ENCODE results near the gene ALK. TPM values are rescaled to one million over a fixed set of nuclear protein-coding genes. Genes with fewer than 3 reads are reported as not detected.

ALK gene
- total RNA-seq, 1 experiment from 2014 or later = 14.7 TPM

DNA sequence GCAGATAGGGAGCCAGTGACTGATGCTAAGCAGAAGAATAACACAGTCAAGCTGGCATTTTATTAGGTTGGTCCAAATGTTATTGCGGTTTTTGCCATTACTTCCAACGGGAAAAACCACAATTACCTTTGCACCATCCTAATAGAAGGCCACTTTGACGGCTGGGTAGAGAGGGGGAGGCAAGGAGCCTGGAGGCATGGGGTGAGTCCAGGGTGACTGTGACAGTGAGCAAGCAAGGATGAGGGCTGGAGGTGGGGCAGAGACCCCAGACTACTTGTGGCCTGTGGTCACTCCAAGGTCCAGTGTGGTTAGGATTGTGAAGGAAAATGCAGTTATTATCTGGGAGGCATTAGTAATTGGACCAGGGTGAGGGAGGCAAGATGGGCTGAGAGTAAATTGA lies 416.6 kb downstream of the ALK start:
- TF ChIP-seq, protein P1, sequence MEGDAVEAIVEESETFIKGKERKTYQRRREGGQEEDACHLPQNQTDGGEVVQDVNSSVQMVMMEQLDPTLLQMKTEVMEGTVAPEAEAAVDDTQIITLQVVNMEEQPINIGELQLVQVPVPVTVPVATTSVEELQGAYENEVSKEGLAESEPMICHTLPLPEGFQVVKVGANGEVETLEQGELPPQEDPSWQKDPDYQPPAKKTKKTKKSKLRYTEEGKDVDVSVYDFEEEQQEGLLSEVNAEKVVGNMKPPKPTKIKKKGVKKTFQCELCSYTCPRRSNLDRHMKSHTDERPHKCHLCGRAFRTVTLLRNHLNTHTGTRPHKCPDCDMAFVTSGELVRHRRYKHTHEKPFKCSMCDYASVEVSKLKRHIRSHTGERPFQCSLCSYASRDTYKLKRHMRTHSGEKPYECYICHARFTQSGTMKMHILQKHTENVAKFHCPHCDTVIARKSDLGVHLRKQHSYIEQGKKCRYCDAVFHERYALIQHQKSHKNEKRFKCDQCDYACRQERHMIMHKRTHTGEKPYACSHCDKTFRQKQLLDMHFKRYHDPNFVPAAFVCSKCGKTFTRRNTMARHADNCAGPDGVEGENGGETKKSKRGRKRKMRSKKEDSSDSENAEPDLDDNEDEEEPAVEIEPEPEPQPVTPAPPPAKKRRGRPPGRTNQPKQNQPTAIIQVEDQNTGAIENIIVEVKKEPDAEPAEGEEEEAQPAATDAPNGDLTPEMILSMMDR (conservative IDR thresholded peaks at IDR 0.05; ENCODE audit: low read depth, low read length) = no peak
- no TSS peak for BruUV-seq (replicated peaks)
- POLR2A ChIA-PET (ENCODE audit: low non-redundant PET) = no interaction called here
- Histone ChIP-seq H3K36me3 (ENCODE audit: insufficient read depth, low read length, poor library complexity, severe bottlenecking) (no peaks in the 10 kb centered on the region), H3K4me3 (ENCODE audit: low read depth, low read length, poor library complexity, severe bottlenecking) (no peak overlapping the region), H3K4me1 (ENCODE audit: insufficient read depth, low read length, poor library complexity, severe bottlenecking) (peaks cover 11% of the 10 kb centered on the region), H3K27ac (ENCODE audit: low read depth, low read length, poor library complexity, severe bottlenecking) (no peak overlapping the region), H3K9me3 (ENCODE audit: low read depth, low read length, poor library complexity, severe bottlenecking) (no peaks in the 10 kb centered on the region), H3K27me3 (replicated peaks; ENCODE audit: insufficient read depth, low read depth, low read length, poor library complexity) (no peaks in the 10 kb centered on the region)
- CTCF ChIA-PET = no interaction called here
- no peak for DNase-seq (ENCODE audit: low spot score)
- intact Hi-C loops (cut with micrococcal nuclease; ENCODE audit: unreplicated experiment) = no loop called here

DNA sequence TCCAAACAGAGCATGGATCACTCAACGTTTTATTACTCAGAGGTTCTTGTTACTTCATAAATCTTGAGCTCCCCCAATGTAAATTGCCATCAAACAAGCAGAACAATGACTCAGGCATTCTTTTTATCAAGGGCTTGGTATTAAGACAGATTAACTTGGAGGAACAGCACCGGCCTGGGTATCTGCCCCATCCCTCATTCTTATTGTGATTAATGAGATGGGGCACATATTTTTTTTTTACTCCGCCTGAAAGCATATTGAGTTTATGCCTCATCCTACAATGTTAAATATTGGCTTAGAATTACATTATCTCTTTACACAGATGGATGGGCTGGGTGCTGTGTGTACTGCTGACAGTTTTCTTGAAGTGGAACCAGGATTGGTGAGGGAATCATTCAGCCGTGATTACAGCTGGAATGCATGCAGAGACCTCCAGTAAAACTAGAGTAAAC lies 418.9 kb downstream of the ALK start:
- BruUV-seq (replicated peaks) = no TSS peak
- POLR2A ChIA-PET (ENCODE audit: low non-redundant PET) = interaction anchor here (0.6 kb wide), 1 partner anchor 927 kb away, joined by 10 read pairs; no protein-coding TSS in a partner anchor
- peak; percentile 60 for DNase-seq (ENCODE audit: low spot score)

DNA sequence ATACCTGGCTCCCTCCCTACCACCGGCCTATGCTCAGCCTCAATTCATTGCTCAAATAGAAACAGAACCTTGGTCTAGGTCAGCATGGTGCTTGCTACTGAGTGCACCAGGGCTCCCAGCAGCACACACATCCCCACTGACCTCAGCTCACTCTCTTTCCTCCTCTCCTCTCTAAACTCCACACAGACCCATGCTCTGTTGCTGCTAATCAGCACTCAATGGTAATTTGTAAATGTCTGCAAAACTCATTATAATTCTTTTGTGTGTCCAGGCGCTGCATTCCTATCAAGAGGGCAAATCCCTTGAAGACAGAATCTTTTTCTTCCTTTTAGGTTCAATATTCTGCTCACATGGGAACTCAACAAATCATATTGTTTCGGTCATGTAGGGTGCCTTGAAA lies 424.0 kb downstream of the ALK start:
- no peak for TF ChIP-seq EZH2 (IDR thresholded peaks at IDR 0.05; ENCODE audit: borderline replicate concordance, low read depth, low read length, poor library complexity, severe bottlenecking)
- TF ChIP-seq, protein P1 (conservative IDR thresholded peaks at IDR 0.05; ENCODE audit: low read depth, low read length) = no peak

More for the DNA sequence above, 418.9 kb downstream of the ALK start:
- Histone ChIP-seq H3K27me3 (replicated peaks; ENCODE audit: insufficient read depth, low read depth, low read length, poor library complexity) (no peaks in the 10 kb centered on the region), H3K27ac (ENCODE audit: low read depth, low read length, poor library complexity, severe bottlenecking) (no peak overlapping the region), H3K36me3 (ENCODE audit: insufficient read depth, low read length, poor library complexity, severe bottlenecking) (no peaks in the 10 kb centered on the region), H3K9me3 (ENCODE audit: low read depth, low read length, poor library complexity, severe bottlenecking) (no peaks in the 10 kb centered on the region), H3K4me1 (ENCODE audit: insufficient read depth, low read length, poor library complexity, severe bottlenecking) (peaks cover 11% of the 10 kb centered on the region), H3K4me3 (ENCODE audit: low read depth, low read length, poor library complexity, severe bottlenecking) (no peak overlapping the region)
- intact Hi-C loops (cut with micrococcal nuclease; ENCODE audit: unreplicated experiment) = no loop called here
- CTCF ChIA-PET = no interaction called here
- TF ChIP-seq, protein P1 (conservative IDR thresholded peaks at IDR 0.05; ENCODE audit: low read depth, low read length) = no peak
- TF ChIP-seq EZH2 (IDR thresholded peaks at IDR 0.05; ENCODE audit: borderline replicate concordance, low read depth, low read length, poor library complexity, severe bottlenecking) = no peak

More for the DNA sequence above, 424.0 kb downstream of the ALK start:
- no TSS peak for BruUV-seq (replicated peaks)
- POLR2A ChIA-PET (ENCODE audit: low non-redundant PET) = no interaction called here
- Histone ChIP-seq H3K36me3 (ENCODE audit: insufficient read depth, low read length, poor library complexity, severe bottlenecking) (no peaks in the 10 kb centered on the region), H3K27me3 (replicated peaks; ENCODE audit: insufficient read depth, low read depth, low read length, poor library complexity) (no peaks in the 10 kb centered on the region), H3K9me3 (ENCODE audit: low read depth, low read length, poor library complexity, severe bottlenecking) (no peaks in the 10 kb centered on the region), H3K4me1 (ENCODE audit: insufficient read depth, low read length, poor library complexity, severe bottlenecking) (peaks cover 5% of the 10 kb centered on the region), H3K27ac (ENCODE audit: low read depth, low read length, poor library complexity, severe bottlenecking) (no peak overlapping the region), H3K4me3 (ENCODE audit: low read depth, low read length, poor library complexity, severe bottlenecking) (no peak overlapping the region)
- DNase-seq (ENCODE audit: low spot score) = no peak
- CTCF ChIA-PET = no interaction called here
- intact Hi-C loops (cut with micrococcal nuclease; ENCODE audit: unreplicated experiment) = no loop called here

Data from A673 (cell line).